Kidney glomerular epithelial cell (primary cell): ENCODE data around the gene ATP6AP1.
"Not testable (repeated sequence)": the region's sequence is repeated elsewhere in the genome, so short reads cannot be mapped to it uniquely, and the experiment has no call there.

ENCODE experiments used
- DNase-seq: peaks from one replicate; lab custom pipeline; 2025; lab: John Stamatoyannopoulos, UW

The ATP6AP1 gene

GRCh38 chrX:154428176-154429171, at the start of gene ATP6AP1:
ATP6AP1 (plus strand) TSS chrX:154428677; CDS start chrX:154428693, 16 bp downstream.
- DNase-seq, result peak; percentile 59

- DNase-seq, result peak; percentile 93
Observed at GRCh38 chrX:154378799-154379568, 49.5 kb upstream of the ATP6AP1 start, which contains the start of gene EMD. EMD (plus strand) TSS chrX:154379295; CDS start chrX:154379485, 190 bp downstream.

DNA sequence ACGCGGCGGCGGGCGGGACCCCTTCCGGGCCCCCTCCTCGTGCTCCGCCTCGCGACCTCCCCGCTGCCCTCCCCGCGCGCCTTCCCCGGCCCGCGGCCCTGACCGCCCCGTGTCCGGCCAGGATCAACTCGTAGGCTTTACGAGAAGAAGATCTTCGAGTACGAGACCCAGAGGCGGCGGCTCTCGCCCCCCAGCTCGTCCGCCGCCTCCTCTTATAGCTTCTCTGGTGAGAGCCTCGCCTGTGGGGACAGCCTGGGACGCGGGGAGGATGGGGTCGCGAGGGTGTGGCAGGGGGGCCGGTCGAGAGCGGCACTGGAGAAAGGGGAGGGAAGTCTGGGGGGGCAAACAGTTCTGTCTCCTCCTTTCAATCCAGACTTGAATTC, 48.9 kb upstream of the ATP6AP1 start:
- no peak for DNase-seq

DNA sequence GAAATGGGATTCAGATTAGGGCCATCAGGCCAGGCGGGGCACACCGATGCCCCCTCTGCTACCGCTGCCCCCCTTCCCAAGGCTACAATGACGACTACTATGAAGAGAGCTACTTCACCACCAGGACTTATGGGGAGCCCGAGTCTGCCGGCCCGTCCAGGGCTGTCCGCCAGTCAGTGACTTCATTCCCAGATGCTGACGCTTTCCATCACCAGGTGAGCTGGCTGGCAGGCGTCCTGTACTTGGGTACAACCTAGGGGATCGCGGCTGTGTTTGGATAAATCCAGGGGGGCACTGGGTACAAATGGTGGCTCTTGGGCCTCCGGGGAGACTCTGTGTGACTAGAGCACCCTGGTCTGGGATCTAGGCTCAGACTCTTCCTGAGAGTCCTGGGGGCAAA, 48.3 kb upstream of the ATP6AP1 start:
- no peak for DNase-seq

GRCh38 chrX:154380787-154381186, 47.7 kb upstream of the ATP6AP1 start:
- no peak for DNase-seq

DNA sequence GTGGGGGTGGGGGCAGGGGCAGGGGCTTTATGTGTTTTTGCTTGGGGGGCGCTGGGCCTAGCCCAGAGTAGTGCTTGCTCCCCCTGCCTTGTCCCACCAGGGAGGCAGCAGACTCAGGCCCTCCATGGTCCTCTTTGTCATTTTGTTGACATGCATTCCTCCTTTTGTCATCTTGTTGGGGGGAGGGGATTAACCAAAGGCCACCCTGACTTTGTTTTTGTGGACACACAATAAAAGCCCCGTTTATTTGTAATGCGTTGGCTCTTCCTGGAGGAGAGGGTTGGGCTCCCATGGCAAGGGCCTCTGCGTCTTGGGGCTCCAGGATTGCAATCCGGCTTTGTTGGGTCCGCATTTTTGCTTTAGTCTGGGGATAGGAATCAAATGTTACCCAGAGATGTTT, 47.2 kb upstream of the ATP6AP1 start:
- DNase-seq, result no peak

GRCh38 chrX:154382483-154383069, 45.9 kb upstream of the ATP6AP1 start:
- DNase-seq, result no peak

- DNase-seq, result no peak
Observed at GRCh38 chrX:154383359-154384283, 44.9 kb upstream of the ATP6AP1 start.

DNA sequence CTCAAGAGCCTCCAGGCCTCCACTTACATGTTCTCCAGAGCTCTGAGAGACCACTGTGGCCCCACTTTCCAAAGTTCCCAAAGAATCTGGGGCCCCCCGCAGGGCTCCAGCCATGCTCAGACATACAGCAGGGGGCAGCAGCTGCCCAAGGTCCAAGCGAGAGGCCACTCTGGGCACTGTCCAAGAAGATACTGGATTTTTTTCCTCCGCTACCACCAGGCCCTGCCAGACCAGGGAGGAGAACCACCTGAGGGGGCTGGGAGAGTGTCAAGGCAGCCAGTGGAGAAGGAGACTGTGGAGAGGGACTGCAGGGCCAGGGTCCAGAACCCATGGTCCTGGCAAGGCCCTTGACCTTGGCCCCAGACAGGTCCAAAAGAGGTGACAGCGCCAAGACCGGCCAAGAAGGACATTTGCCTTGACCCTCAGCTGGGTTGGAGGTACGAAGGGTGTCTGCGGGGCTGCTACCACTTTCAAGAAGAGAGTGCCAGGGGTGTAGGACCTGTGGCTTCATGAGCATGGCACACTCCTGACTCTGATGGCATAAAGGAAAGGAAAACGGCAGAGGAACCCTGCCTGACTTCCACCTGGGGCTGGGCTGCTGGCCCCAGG, 44.1 kb upstream of the ATP6AP1 start:
- DNase-seq, result no peak

GRCh38 chrX:154388094-154388493, 40.4 kb upstream of the ATP6AP1 start:
- not testable (repeated sequence) for DNase-seq

DNA sequence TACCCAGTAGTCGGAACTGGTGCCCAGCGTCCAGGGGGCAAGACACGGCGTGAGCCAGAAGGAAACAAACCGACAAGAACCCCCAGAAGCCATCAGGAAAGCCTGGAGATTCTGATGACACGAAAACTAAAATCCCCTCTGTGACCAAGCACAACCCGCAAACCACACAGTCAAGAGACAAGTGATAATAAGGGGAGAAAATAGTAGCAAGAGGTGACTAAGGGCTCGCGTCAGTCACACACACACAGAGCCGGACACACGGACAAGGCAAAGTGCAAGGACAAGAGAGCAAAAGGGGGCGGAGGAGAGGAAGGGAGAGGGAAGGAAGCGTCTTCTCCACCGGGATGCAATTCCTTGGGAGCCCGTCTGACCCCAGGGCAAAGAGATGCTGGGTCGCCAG, 39.8 kb upstream of the ATP6AP1 start:
- not testable (repeated sequence) for DNase-seq

- DNase-seq, result not testable (repeated sequence)
Observed at GRCh38 chrX:154389812-154390747, 38.4 kb upstream of the ATP6AP1 start.

- not testable (repeated sequence) for DNase-seq
Observed at GRCh38 chrX:154396363-154396762, 32.1 kb upstream of the ATP6AP1 start.

- DNase-seq, result no peak
Observed at GRCh38 chrX:154396973-154397887, 31.2 kb upstream of the ATP6AP1 start.

DNA sequence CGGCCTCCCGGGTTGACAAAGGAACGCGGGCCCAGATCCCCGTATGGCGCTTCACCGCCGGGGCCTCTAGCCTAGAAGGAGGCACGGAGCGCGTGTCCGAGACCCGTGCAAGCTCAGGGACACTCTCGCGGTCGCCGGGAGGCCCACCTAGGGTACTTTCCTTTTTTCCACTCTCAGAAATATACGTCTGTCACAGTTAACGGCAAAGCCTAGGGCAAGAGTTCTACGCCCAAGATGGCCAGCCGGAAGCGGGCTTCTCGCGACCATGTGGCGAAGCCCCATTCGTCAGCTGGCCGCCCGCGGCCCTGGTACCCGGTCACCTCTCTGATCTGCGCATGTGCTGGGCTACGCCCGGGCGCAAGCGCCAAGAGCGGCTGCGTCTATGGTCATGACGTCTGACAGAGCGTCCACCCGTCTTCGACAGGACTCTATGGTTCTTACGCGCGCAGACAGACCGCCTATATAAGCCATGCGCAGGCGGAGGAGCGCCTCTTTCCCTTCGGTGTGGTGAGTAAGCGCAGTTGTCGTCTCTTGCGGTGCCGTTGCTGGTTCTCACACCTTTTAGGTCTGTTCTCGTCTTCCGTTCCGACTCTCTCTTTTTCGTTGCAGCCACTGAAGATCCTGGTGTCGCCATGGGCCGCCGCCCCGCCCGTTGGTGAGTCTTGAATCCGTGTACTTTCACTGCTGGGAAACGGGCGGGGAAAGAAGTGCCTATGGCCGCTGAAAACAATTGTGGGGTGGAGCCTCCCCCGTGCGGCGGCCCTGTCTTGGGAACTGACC, 30.4 kb upstream of the ATP6AP1 start, which contains the start of gene RPL10:
RPL10 (plus strand) TSS at position 490 of the 780 bp plus-strand sequence; CDS start at position 633, 143 bp downstream.
- peak; percentile 88 for DNase-seq

DNA sequence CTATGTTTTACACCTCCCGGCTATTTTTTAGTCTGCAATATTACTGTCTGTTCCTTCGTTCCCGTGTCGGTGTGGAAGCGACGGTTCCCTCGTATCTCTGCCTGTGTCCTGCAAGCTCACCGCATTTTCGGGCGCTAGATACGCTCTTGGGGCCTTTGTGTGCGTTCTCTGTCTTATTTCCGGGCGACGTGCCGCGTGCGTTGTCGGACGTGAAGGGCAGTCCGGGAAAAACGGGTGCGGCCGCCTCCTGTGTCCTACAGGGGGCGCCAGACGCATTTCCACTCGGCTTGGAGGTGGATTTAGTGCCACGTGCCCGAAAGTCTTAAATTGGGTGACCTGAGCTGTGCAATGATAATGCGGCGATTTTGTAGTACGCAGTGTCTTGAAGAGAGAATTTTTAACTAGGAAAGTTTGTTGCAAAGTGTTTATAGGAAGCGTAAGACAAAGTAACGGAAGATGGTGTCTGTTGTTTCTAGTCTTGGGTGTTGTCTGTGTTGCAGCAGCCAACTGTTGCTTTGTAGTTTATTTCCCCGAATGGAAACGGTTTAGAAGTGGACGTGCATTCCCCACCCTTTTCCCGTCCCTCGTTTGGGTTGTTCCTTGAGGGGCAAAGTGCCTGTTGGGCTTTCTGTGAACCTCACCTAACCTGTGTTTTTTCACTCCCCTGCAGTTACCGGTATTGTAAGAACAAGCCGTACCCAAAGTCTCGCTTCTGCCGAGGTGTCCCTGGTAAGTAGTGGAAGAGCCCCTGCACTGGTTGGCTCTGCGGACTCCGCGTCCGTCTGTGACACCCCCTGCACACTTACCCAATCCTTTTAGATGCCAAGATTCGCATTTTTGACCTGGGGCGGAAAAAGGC, 29.6 kb upstream of the ATP6AP1 start:
- peak; percentile 29 for DNase-seq
